NB4 (cell line): ENCODE results near the gene CLDN6.

Experiments
- CTCF ChIP-seq: IDR thresholded peaks from one replicate; pipeline ENCODE4 v1.5.1; 2012; ENCODE audit warnings: low read depth, low read length
- MAX ChIP-seq: IDR thresholded peaks from 2 replicates; pipeline ENCODE4 v1.6.1; 2011; ENCODE audit warnings: low read depth, low read length
- MYC ChIP-seq: IDR thresholded peaks from 2 replicates; pipeline ENCODE4 v1.6.1; 2011; ENCODE audit warnings: low read depth, low read length
- POLR2A ChIP-seq: IDR thresholded peaks from 2 replicates; pipeline ENCODE4 v1.6.1; 2011; ENCODE audit warnings: mild to moderate bottlenecking; ENCODE audit not compliant: insufficient read length; ENCODE audit errors: extremely low read depth

- no peak for TF ChIP-seq CTCF
- TF ChIP-seq POLR2A, result no peak
- no peak for TF ChIP-seq MAX
- no peak for TF ChIP-seq MYC
These were observed 44.2 kb downstream of the CLDN6 start for GRCh38 chr16:2973605-2974318.
